Hematopoietic multipotent progenitor cell (in vitro differentiated cells): ENCODE data around the gene COX7A2L. TPM values are rescaled to one million over a fixed set of nuclear protein-coding genes. Genes with fewer than 3 reads are reported as not detected.
A peak's percentile ranks its signal among the peaks of the same experiment; 100 is the strongest.
"Not testable (repeated sequence)": the region's sequence is repeated elsewhere in the genome, so short reads cannot be mapped to it uniquely, and the experiment has no call there.

ENCODE experiments used
- DNase-seq, 3 donors: peaks; one replicate each; pipeline ENCODE4 v3.0.0-alpha.2; 2011 to 2015; ENCODE audit warnings: low read depth in 2 of 3, low spot score in 2 of 3
- total RNA-seq: library from RNA; depleted of rRNA; stranded (reverse); fragments of >200 nt; gene quantifications from one replicate; pipeline ENCODE4 v1.2.3, GENCODE V29; 2012

The COX7A2L gene
- total RNA-seq, 1 donor: 78.4 TPM

DNA sequence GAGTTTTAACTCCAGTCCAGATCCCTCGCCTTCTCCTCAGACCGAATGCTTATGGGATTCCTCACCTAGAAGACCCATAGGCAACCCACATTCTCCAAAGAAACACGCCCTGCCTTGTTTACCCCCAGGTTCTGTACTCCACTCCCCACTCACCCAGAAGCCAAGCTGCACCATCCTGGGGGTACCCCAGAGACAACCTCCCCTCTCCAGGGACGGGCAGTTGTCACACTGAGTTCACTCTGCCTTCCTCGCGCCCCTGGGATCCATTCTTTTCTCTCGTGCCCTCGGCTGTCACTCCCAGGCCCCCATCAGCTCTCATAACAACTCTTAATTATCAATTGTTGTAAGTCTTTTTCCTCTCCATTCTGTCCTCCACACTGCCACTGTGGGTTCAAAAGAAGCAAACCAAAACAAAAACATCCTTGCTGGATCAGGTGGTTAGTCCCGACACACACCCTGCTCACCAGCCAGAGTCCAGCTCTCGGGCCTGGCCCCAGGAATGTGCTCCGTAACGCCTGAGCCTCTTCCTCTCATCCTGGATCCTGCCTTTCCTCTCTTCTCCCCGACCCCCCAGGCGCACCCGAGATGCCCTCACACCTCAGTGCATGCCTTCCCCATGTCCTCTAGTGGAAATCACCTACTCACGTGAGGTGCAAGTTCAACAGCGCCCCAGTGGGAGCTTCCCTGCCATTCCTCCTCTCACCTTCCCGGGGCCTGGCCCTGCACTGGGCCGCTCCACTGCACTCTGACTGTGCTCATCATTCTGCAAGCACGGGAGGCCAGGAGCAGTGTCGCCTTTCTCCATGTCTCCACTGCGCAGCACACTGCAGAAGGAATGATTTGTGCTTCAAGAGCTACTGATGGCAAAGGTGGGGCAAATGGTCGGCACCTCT lies 20.7 kb downstream of the COX7A2L start:
- no peak for DNase-seq

DNA sequence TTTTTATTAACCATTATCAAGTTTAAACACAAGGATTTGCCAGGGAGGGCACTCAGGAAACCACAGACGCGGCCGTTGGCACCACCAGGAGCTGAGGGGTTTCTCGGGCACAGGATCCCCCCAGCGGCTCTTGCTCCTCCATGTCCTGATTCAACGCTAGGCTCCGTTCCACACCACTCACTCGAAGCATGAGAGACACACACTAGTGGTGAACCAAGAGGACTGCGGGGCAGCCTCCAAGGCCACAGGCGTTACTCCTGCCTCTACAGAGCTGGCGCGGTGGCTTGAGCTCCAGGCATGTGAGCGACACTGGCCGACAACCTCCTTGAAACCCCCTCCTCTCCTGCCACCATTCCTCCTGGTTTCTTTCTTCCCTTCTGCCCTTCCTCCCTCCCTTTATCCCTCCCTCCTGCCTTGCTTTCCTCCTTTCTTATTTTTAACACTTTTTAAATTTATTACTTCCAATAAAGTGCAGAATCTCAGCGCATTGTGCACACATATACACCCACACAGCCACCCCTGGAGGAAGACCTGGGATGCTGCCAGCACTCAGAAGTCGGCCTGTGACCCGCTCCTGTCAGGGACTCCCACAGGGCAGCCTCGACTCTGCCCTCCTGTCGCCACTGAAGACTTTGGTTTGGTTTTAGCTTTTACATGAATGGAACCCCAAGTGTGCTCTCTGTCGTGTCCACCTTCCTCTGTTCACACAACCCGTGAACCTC lies 21.7 kb downstream of the COX7A2L start:
- DNase-seq: peak in 2 of 3 donors; percentile 22 to 48

DNA sequence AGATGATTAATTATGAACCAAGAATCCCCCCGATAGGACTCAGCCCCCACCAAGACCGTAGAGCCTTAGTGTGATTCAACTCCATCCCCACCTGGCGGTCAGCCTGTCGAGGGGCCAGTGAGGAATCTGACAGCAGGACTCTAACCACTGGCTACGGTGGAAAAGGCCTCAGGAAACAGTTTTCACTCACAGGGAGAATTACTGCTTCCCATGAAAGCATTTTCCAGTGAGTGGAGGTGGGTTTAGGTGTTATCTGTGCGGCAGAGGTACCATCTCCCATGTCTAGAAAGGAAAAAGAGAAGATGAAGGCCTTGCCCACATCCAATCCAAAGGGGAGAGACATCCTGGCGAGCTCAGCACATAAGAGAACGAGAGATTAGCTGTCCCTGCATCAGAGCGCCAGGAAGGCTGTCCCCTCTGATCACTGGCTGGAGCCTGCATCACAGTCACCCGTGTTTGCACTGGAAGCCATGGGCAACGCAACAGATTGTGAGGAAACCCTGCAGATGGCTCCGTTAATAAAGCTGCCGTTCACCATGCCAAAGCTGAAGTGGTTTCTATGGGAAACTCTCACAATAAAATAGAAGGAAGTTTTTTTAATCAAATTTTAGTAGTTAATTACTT lies 22.3 kb downstream of the COX7A2L start:
- DNase-seq: peak in 2 of 3 donors; percentile 6 to 22

DNA sequence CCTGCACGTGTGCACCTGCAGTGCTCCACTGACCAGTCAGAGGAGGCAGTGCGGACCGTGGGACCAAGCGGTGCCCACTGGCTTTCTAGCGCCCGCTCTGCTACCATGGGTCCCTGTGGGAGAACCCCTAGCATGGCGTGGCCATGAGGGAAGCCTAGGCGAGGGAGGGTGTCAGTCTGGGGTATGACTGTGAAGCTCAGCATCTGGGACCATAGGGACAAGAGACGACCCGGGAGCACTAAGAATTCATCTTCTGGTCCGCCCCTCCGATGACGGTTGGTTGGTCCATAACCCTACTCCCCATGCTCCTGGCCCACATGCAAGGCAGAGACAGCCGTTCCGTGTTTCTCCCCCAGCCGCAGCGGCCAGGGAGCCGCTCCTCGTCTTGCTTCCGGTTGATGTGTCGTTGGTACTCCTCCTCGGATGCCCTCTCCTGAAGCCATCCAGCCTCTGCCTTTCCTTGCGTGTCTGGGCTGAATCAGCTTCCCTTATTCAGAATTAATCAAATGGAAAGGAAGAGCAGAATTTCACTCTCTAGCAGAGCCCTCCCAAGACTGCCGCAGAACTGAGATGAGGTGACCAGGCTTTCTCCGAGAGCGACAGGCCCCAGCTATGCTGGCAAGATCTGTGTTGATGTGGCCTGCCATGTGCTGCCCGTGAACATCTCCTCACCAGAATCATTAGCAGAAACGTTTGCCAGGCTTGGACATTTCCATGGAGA lies 23.0 kb downstream of the COX7A2L start:
- no peak for DNase-seq

DNA sequence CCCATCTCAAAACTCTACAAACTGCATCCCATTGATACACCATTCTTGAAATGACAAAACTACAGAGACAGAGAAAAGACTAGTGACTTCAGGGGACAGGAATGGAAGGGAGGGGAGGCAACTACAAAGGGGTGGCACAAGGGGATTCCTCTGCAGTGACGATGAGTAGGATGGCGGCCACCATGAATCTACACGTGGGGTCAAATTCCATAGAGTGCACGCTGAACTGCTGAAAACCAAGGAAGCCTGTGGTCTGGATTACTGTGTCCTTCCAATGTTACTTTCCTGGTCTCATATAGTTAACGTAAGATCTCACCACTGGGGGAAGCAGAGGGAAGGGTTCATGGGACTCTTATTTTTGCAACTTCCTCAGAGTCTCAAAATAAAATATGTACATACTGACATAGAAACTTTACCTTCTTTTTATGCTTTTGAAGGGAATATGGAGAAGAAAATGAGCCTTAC lies 23.6 kb downstream of the COX7A2L start:
- no peak for DNase-seq

DNA sequence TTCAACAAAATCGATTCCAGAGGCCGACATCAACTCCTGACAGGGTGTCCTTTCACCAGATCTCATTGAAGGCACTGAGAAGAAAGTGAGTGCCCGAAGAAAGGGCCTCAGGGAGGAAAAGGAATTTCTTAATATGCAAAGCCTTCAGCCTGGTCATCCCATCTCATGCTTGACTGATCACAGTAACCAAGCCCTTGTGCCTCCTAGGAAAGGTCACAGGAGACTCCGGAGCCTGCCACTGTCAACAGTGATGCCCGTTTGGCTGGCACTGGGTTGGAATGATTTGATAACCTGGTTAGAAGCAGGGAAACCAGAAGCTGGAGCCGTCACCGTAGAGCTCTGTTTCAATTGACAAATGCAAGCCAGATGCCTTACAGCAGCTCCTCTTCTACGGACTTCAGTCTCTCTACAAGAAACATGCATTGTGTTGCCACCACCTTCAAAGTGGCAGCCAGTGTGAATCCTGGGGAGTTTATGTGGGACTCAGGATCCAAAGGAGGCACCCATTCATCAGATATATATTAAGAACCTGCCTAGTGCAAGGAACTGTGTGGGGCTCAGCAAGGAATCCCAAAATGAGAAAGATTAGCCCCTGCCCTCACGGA lies 24.6 kb downstream of the COX7A2L start:
- DNase-seq: no peak

DNA sequence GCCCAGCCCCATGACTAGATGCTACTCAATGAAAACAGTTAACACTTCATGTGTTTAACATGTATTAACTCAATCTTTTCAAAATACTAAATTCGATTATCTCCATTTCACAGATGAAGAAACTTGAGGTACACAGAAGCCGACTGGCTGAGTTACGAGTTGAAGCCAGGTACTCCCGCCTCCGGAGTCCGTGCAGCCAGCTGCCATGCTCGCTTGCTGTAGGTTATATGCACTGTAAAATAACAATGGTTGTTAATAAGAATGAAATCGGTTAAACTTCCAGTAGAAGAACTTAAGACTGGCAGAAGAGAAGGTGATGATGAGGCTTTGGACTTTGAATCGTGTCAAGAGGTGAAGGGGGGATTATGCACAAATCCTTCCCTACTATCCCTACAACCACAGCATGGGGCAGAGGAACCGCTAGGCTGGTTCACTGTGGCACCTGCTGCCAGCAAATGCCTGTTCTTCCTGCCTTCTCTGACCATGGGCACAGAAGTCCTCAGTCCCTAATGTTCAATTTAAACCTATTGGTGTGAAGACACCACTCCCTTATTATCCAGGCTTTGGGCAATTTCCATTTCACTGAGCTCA lies 25.4 kb downstream of the COX7A2L start:
- DNase-seq: no peak

DNA sequence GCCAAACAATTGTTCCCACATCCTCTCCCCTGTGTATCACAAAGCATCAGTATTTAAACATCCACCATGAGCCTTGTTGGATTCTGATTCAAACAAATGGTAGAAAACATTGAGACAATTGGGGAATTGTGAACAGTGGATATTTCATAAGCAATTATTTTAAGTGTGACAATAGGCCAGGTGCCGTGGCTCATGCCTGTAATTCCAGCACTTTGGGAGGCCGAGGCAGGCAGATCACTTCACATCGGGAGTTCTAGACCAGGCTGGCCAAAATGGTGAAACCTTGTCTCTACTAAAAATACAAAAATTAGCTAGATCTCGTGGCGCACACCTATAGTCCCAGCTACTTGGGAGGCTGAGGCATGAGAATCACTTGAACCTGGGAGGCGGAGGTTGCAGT lies 26.2 kb downstream of the COX7A2L start:
- not testable (repeated sequence) for DNase-seq

DNA sequence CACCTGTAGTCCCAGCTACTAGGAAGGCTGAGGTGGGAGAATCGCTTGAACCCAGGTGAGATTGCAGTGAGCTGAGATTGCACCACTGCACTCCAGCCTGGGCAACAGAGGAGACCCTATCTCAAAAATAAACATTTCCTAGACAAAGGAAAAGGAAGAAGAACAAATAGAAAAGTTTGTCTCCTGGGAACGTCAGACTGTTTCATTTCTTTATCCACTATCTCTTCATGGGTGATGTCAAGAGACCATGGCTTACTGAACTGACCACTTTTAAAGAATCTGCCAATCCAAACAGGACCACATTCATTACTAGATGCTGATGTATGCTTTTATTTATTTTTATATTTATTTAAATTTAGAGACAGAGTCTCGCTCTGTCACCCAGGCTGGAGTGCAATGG lies 26.8 kb downstream of the COX7A2L start:
- DNase-seq: no peak

DNA sequence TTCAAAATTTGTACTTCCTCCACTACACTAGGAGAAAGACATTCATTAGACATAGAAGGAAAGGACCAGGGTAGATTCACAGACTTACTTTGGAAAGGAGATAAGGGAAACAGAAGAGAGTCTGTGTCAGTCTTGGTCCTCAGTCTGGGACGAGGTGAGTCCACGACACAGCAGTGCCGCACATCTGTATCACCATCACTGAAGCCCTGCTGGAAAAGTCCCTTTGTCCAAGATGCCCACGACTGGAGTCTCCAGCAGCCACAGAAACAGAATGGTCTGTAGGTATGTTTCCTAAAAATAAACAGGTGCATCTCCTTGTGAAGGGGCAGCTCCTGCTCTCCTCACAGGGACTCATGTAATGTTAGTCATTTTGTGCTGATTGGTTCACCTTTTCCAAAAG lies 27.4 kb downstream of the COX7A2L start:
- DNase-seq: no peak

DNA sequence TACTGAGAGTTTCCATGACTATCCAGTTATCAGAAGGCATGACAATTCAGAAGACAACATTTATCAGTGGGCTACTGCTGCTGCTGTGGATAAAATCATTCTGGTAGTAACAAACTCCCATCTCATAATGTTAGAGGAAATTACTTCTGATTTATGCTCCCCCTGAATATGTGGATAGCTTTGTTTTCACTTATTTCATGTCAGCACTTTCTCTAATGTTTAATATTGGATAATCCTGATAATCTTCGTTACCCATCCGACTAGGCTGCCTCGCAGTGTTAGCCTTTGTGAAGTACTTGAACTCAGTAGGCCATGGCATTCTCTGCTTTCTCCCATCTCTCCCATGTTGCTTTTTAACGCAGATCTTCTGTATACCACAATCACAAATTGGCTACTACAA lies 28.4 kb downstream of the COX7A2L start:
- no peak for DNase-seq

DNA sequence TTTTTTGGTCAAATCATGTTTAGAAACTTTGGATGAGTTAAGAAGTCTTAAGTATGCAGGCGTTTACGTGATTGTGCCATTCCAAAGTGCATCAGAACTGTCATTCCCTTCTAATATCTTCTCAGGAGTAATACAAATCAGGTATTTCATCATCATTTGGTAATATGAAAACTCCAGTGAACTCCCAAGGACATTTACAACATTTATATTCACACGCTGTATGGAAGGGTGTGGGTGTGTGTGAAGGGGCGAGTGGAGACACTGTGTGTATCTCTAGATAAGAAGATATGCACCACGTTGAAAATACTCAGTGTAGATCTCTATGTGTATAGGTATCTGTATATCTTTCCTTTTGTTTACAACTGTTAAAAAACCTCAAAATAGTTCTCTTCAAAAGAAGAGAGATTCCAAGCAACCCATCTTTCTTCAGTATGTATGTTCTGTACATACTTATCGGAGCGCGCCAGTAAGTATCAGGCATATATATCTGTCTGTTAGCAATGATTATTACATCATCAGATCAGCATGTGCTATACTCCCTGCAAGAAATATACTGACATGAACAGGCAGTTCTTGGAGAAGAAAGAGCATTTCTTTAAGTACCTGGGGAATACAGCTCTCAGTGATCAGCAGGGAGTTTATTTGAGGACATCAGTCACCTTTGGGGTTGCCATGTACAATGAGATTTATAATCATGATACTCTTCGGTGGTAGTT lies 29.3 kb downstream of the COX7A2L start:
- DNase-seq: no peak

DNA sequence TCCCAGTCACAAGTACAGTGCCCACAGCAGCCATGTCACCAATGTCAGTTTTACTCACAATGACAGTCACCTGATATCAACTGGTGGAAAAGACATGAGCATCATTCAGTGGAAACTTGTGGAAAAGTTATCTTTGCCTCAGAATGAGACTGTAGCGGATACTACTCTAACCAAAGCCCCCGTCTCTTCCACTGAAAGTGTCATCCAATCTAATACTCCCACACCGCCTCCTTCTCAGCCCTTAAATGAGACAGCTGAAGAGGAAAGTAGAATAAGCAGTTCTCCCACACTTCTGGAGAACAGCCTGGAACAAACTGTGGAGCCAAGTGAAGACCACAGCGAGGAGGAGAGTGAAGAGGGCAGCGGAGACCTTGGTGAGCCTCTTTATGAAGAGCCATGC lies 31.3 kb downstream of the COX7A2L start:
- DNase-seq: no peak

DNA sequence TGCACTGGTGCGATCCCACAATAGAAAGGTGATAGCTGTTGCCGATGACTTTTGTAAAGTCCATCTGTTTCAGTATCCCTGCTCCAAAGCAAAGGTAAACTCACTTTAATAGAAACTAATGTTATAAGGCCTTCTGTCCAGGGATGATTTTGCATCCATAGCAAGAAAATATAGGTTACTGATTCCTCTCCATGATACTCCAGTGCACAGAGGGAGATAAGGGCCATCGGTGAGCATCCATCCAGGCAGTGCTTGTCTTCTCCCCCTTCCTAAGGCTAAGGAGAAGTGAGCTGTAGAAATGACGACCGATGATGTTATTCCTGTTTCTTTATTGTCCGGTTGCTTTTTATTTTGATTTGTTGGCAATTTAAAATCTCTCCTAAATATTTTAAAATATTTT lies 32.1 kb downstream of the COX7A2L start:
- no peak for DNase-seq

DNA sequence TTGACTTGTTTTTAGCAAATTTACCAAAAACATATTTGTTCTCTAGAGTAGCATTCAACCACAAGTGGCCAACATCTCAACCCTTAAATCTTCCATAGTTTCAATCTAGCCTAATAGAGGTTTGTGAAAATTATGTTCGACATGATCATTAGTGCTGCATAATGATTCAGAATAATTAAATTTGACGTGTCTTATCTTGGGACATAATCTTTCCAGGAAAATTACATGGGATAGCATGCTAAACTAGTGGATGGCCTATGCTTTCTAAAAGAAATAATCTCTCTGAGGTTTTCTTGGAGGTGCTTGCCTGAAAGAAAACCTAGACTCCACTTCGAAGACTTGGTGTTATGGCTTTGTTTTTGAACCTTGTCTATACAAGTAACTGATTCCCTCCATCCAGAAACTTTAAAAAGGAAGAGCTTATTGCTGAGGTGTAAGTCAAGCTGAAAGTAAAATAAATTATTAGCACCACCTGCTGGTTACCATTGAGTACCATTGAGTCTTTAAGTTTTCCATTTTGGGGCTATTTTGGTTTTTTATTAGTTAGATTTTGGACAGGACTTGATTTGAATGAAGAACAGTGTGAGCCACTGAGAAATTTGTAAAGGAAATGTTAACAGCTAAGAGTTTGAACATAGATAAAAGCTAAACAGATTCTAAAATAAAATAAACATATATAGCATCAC lies 32.7 kb downstream of the COX7A2L start:
- DNase-seq: peak in 2 of 3 donors; percentile 23 to 56

DNA sequence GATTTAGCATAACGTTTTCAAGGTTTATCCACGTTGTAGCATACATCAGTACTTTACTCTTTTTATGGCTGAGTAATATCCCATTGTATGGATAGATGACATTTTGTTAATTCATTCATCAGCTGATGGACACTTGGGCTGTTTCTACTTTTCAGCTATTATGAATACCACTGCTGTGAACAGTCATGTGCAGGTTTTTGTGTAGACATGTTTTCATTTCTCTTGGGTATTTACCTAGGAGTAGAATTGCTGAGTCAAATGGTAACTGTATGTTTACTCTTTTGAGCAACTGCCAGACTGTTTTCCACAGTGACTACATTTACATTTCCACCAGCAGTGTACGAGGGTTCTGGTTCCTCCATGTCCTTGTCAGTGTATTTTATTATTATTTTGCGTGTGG lies 33.9 kb downstream of the COX7A2L start:
- DNase-seq: no peak

DNA sequence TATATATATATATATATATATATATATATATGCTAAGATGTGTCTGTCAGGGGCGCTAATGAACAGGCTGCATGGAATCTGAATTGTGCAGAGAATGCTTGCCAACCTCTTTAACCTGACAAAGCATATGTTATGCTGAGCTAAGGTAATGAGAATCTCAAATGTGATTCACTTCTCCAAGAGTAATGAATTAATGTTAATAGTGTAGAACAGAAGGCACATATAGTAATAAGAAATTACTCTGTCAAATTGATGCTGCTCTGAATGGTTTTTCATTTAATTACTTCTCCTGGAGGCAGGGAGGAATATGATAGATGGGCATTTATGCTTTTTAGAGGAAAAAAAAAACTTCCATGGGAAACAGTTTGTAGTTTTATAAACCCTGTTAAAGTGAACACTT lies 35.4 kb downstream of the COX7A2L start:
- DNase-seq: no peak

DNA sequence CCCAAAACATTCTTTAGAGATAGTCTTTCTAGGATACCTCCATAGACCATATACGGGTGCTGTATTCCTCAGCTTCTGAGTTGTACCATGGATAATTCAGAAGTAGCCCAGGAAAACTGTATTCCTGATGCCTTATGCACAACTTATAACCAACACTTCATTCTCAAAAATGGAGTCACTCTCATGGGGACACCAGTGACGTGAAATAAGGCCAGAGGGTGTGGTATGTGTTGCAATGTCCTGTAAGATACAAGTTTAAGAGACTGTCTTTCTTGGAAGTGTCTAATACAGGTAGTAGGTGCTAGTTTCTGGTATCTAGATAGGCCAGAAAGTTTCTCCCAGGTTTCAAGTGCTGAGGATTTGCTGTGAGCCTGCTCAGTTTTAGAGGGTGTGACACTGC lies 36.1 kb downstream of the COX7A2L start:
- no peak for DNase-seq

DNA sequence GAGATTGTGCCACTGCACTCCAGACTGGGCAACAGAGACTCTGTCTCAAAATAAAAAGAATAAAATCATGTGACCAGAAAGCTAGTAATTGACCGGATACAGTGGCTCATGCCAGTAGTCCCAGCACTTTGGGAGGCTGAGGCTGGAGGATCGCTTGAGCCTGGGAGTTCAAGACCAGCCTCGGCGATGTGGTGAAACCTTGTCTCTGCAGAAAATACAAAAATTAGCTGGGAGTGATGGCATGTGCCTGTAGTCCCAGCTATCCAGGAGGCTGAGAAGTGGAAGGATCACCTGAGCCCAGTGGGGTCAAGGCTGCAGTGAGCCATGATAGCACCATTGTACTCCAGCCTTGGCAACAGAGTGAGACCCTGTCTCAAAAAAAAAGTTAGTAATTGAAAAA lies 36.8 kb downstream of the COX7A2L start:
- DNase-seq: no peak
